ENCODE measurements around the gene MGMT. TPM values are rescaled to one million over a fixed set of nuclear protein-coding genes. Genes with fewer than 3 reads are reported as not detected.

Gene MGMT
- total and polyA plus RNA-seq, 2 of the 4 experiments (the other 2 are of a cell fraction) = 11.5 to 17.8 TPM

DNA sequence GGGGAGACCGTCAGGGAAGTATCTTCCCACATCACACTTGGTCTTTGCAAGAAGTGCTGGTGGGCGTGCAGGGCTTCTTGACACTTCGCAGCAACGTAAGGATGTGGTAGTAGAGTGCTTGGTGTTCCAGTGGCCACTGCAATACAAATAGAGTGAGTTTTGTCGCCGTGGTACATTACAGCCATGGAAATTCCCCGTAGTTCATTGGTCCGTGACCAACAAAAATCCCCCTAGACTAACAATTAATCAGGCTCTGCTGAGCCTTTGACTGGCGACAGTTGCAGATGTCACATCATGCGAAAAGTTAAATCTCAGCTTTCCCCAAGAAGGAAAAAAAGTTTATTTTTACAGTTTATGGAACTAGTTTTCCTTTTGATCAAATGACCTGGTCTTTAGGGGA lies 134.7 kb downstream of the MGMT start:
- no peak overlapping the region for H3K27ac ChIP-seq (ENCODE audit: insufficient read depth, low read length)
- no peak overlapping the region for H3K56ac ChIP-seq (ENCODE audit: extremely low read depth, insufficient read depth, low read length)
- H3K9me1 ChIP-seq (ENCODE audit: insufficient read depth, low read length) = no peaks in the 10 kb centered on the region; the same call in 1 of the 2 replicates
- H4K20me1 ChIP-seq (ENCODE audit: insufficient read depth, low read length) = no peaks in the 10 kb centered on the region
- no peak overlapping the region for H3K4ac ChIP-seq (ENCODE audit: low read depth, low read length)
- TF ChIP-seq, protein P1, sequence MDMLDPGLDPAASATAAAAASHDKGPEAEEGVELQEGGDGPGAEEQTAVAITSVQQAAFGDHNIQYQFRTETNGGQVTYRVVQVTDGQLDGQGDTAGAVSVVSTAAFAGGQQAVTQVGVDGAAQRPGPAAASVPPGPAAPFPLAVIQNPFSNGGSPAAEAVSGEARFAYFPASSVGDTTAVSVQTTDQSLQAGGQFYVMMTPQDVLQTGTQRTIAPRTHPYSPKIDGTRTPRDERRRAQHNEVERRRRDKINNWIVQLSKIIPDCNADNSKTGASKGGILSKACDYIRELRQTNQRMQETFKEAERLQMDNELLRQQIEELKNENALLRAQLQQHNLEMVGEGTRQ (IDR thresholded peaks at IDR 0.05; ENCODE audit: low read depth, low read length) = no peak
- TF ChIP-seq RAD21 (IDR thresholded peaks at IDR 0.05; ENCODE audit: low read length) (no peak), MAFK (IDR thresholded peaks at IDR 0.05; ENCODE audit: low read depth, low read length) (no peak), RCOR1 (IDR thresholded peaks at IDR 0.05; ENCODE audit: insufficient replicate concordance, low read length) (no peak), NFE2L2 (IDR thresholded peaks at IDR 0.05; ENCODE audit: low read depth, low read length) (no peak), POLR2A (IDR thresholded peaks at IDR 0.05; ENCODE audit: low read depth, low read length) (no peak), FOS (IDR thresholded peaks at IDR 0.05; ENCODE audit: low read depth, low read length) (no peak), MXI1 (IDR thresholded peaks at IDR 0.05; ENCODE audit: borderline replicate concordance, low read depth, low read length) (no peak), BHLHE40 (IDR thresholded peaks at IDR 0.05; ENCODE audit: low read depth, low read length) (no peak)
- no peaks in the 10 kb centered on the region for H3K4me1 ChIP-seq (ENCODE audit: control insufficient read depth, insufficient read depth, low read length)
- H2BK5ac ChIP-seq (ENCODE audit: low read depth, low read length, poor library complexity, severe bottlenecking) = no peak overlapping the region
- no peak overlapping the region for H4K91ac ChIP-seq (ENCODE audit: insufficient read depth, low read depth, low read length)
- no CpG with 5 or more reads among the region's 10 CpGs for WGBS, 2 experiments (ENCODE audit: extremely low coverage in 2 of 2, insufficient read length in 1 of 2)
- H2BK15ac ChIP-seq (ENCODE audit: low read depth, low read length) = no peak overlapping the region
- POLR2A ChIA-PET (ENCODE audit: unreplicated experiment) = no interaction called here
- no peaks in the 10 kb centered on the region for H3K9me3 ChIP-seq (ENCODE audit: control insufficient read depth, insufficient read depth, low read length)
- H2BK20ac ChIP-seq (ENCODE audit: low read depth, low read length) = no peak overlapping the region
- no peaks in the 10 kb centered on the region for H3K36me3 ChIP-seq (ENCODE audit: control insufficient read depth, insufficient read depth, low read length)
- DNase-seq (no peak), ATAC-seq (ENCODE audit: low read depth) (no peak)
- intact Hi-C loops (cut with micrococcal nuclease) = no loop called here
- no peaks in the 10 kb centered on the region for H3K79me1 ChIP-seq (ENCODE audit: low read depth in 1 of 2, low read length in 2 of 2)
- H4K8ac ChIP-seq (ENCODE audit: low read depth in 2 of 2, low read length in 2 of 2) = no peak overlapping the region
- dilution Hi-C loops (cut with HindIII; ENCODE audit: low sequenced_read_pairs, unreplicated experiment) = no loop called here
- no peak overlapping the region for H2AK5ac ChIP-seq (ENCODE audit: low read depth, low read length)
- no peak overlapping the region for H4K5ac ChIP-seq (ENCODE audit: low read depth, low read length)
- no TSS peak for BruUV-seq (replicated peaks)
- H3K27me3 ChIP-seq (ENCODE audit: control insufficient read depth, insufficient read depth, low read length) = no peaks in the 10 kb centered on the region
- in situ Hi-C loops (cut with MboI; ENCODE audit: low sequenced_read_pairs) = no loop called here
- CTCF ChIA-PET = no interaction called here
- no peak overlapping the region for H3K4me2 ChIP-seq (ENCODE audit: low read depth, low read length)
- no peak overlapping the region for H3K9ac ChIP-seq (ENCODE audit: low read depth, low read length)
- no peak overlapping the region for H3K14ac ChIP-seq (replicated peaks; ENCODE audit: low read depth, low read length)
- no peak overlapping the region for H3K18ac ChIP-seq (ENCODE audit: low read depth, low read length)
- no peak overlapping the region for H2AK9ac ChIP-seq (replicated peaks; ENCODE audit: low read depth, low read length, poor library complexity)
- no peak overlapping the region for H2BK120ac ChIP-seq (ENCODE audit: low read depth, low read length)
- no peak overlapping the region for H3K4me3 ChIP-seq (ENCODE audit: insufficient read depth, low read depth, low read length)
- no peak overlapping the region for H3K23ac ChIP-seq (ENCODE audit: low read depth, low read length)
- no peak overlapping the region for H2AFZ ChIP-seq (replicated peaks; ENCODE audit: low read length, poor library complexity)

Measured in IMR-90 (cell line).